Erythroblast (primary cell): ENCODE results near the gene SNX18.

ENCODE experiments used
- GATA1 ChIP-seq: IDR thresholded peaks from 2 replicates; pipeline ENCODE4 v1.6.1; 2011; ENCODE audit warnings: low read depth, mild to moderate bottlenecking, control low read depth, low read length, moderate library complexity
- POLR2A ChIP-seq: IDR thresholded peaks from 2 replicates; pipeline ENCODE4 v1.6.1; 2011; ENCODE audit warnings: mild to moderate bottlenecking, low read length

DNA sequence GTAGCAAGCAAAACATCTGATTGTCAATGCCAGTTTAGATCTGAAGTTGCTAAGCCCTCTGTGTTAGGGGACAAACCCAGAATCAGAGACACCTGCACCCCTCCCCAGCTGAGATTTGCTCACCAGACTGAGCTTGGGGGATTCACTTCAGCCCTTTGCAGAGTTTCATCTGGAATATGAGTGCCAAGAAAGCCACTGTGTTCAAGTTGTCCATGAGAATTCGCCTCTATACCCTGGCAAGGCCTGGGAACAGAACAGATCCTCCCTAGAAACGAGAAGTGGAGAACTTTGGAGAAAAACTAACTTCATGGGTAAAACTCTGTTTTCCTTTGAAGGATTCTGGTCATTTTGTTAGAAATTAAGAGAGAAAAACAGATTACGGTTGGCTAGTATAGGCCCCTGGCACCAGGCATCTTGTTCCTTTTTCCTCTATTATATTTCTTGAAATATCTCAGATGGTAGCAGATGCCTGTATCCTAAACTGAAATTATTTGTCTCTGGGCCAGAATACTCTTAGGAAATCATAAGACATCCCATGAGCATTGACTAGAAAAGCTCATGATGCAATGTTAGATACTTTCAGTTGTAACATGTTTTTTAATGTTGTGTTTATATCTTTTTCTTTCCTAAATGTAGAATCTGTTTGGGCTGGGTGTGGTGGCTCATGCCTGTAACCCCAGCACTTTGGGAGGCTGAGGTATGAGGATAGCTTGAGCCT is 64.4 kb downstream of the SNX18 start:
- TF ChIP-seq POLR2A (no peak), GATA1 (no peak)
